K562 (cell line): ENCODE data around the gene ROBO2.

Experiments
- CREB1 ChIP-seq, 2 experiments: sonication (generic) in 1 of 2; formaldehyde crosslinking in 1 of 2; IDR thresholded peaks; 2 replicates each; pipeline versions ENCODE4 v1.6.1 to v1.8.0; 2012 to 2022; ENCODE audit warnings: inconsistent platforms in 1 of 2, mild to moderate bottlenecking in 1 of 2, missing genetic modification reagents in 1 of 2, moderate library complexity in 1 of 2
- ELF1 ChIP-seq: fragments of 200-800 bp; sonication (Bioruptor generic); IDR thresholded peaks from 2 replicates; pipeline ENCODE4 v1.6.1; 2016; ENCODE audit warnings: missing genetic modification characterization, missing compliant biosample characterization
- NFRKB ChIP-seq: fragments of 450-650 bp; IDR thresholded peaks from 2 replicates; pipeline ENCODE4 v1.6.1; 2016; ENCODE audit warnings: low read depth
- TCF7 ChIP-seq: sonication (generic); IDR thresholded peaks from 2 replicates; pipeline ENCODE4 v1.6.1; 2016; ENCODE audit warnings: antibody characterized with exemption, borderline replicate concordance
- ZBTB7A ChIP-seq: IDR thresholded peaks from 2 replicates; pipeline ENCODE4 v1.6.1; 2011; ENCODE audit warnings: low read depth, mild to moderate bottlenecking, low read length, moderate library complexity, borderline replicate concordance; ENCODE audit not compliant: control insufficient read depth
- ZKSCAN8 ChIP-seq: fragments of 200-800 bp; sonication (Bioruptor generic); IDR thresholded peaks from 2 replicates; pipeline ENCODE4 v1.6.1; 2016; ENCODE audit warnings: missing genetic modification characterization, missing compliant biosample characterization
- ZNF263 ChIP-seq: sonication (generic); formaldehyde crosslinking; IDR thresholded peaks from 2 replicates; pipeline ENCODE4 v1.8.0; 2022; ENCODE audit warnings: mild to moderate bottlenecking, missing genetic modification reagents, borderline replicate concordance
- ZNF507 ChIP-seq: conservative IDR thresholded peaks from 2 replicates; pipeline ENCODE4 v1.6.1; 2017; ENCODE audit warnings: missing genetic modification characterization, missing compliant biosample characterization
- TF ChIP-seq, protein P1 (sequence below), 3 experiments: IDR thresholded peaks in 2 of 3; conservative IDR thresholded peaks in 1 of 3; 2 replicates each; pipeline ENCODE4 v1.5.1; 2011 to 2012; ENCODE audit warnings: low read length in 3 of 3, mild to moderate bottlenecking in 3 of 3, control low read depth in 2 of 3, improper control_type of control experiment in 1 of 3, inconsistent platforms in 1 of 3, low read depth in 1 of 3, mixed read lengths in 1 of 3, moderate library complexity in 1 of 3; ENCODE audit not compliant: insufficient read depth in 2 of 3
- TF ChIP-seq, protein P2 (sequence below): fragments of 250-450 bp; sonication (Bioruptor Pico); IDR thresholded peaks from 2 replicates; pipeline ENCODE4 v1.4.0; 2020; ENCODE audit warnings: mild to moderate bottlenecking, moderate library complexity

DNA sequence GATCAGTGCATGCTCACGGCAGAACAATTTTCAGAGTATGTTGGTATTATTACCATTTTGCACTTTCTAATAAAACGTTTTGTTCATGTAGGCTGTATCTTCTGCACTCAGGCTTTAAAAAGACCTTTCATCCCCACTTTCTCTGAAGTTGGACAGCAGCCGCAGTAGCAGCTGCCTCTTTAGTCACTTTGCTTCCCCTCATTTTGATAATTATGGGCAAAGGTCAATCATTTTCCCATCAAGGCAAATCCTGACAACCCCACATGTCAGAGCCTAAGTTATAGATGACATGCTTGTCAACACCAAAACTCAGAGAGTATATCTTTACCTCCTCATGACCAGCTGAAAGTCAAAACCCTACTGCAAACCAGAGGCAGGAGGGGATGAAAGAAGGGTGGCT lies 99.7 kb downstream of the ROBO2 start:
- TF ChIP-seq, protein P1, sequence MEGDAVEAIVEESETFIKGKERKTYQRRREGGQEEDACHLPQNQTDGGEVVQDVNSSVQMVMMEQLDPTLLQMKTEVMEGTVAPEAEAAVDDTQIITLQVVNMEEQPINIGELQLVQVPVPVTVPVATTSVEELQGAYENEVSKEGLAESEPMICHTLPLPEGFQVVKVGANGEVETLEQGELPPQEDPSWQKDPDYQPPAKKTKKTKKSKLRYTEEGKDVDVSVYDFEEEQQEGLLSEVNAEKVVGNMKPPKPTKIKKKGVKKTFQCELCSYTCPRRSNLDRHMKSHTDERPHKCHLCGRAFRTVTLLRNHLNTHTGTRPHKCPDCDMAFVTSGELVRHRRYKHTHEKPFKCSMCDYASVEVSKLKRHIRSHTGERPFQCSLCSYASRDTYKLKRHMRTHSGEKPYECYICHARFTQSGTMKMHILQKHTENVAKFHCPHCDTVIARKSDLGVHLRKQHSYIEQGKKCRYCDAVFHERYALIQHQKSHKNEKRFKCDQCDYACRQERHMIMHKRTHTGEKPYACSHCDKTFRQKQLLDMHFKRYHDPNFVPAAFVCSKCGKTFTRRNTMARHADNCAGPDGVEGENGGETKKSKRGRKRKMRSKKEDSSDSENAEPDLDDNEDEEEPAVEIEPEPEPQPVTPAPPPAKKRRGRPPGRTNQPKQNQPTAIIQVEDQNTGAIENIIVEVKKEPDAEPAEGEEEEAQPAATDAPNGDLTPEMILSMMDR (IDR thresholded peaks at IDR 0.05 in 2 of 3, conservative IDR thresholded peaks at IDR 0.05 in 1 of 3; ENCODE audit: insufficient read depth in 2 of 3, low read depth in 1 of 3, low read length in 3 of 3): no peak
- TF ChIP-seq CREB1 (IDR thresholded peaks at IDR 0.05) (no peak), CREB1 (CRISPR knock-in tag; IDR thresholded peaks at IDR 0.05) (no peak), ZNF507 (tag) (no peak), TCF7 (no peak), ELF1 (tag) (no peak), ZNF263 (CRISPR knock-in tag) (no peak), ZBTB7A (no peak), ZKSCAN8 (no peak), NFRKB (no peak)
- TF ChIP-seq, protein P2, sequence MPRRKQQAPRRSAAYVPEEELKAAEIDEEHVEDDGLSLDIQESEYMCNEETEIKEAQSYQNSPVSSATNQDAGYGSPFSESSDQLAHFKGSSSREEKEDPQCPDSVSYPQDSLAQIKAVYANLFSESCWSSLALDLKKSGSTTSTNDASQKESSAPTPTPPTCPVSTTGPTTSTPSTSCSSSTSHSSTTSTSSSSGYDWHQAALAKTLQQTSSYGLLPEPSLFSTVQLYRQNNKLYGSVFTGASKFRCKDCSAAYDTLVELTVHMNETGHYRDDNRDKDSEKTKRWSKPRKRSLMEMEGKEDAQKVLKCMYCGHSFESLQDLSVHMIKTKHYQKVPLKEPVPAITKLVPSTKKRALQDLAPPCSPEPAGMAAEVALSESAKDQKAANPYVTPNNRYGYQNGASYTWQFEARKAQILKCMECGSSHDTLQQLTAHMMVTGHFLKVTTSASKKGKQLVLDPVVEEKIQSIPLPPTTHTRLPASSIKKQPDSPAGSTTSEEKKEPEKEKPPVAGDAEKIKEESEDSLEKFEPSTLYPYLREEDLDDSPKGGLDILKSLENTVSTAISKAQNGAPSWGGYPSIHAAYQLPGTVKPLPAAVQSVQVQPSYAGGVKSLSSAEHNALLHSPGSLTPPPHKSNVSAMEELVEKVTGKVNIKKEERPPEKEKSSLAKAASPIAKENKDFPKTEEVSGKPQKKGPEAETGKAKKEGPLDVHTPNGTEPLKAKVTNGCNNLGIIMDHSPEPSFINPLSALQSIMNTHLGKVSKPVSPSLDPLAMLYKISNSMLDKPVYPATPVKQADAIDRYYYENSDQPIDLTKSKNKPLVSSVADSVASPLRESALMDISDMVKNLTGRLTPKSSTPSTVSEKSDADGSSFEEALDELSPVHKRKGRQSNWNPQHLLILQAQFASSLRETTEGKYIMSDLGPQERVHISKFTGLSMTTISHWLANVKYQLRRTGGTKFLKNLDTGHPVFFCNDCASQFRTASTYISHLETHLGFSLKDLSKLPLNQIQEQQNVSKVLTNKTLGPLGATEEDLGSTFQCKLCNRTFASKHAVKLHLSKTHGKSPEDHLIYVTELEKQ (CRISPR knock-in tag): no peak
